NCI-H187 treated with DMSO at 0.1 percent for 48 hours (cell line): ENCODE results near the gene GAMT.
A peak's percentile ranks its signal among the peaks of the same experiment; 100 is the strongest.
"Not testable (repeated sequence)": the region's sequence is repeated elsewhere in the genome, so short reads cannot be mapped to it uniquely, and the experiment has no call there.

Experiments
- DNase-seq: peaks from one replicate; lab custom pipeline; 2025; lab: John Stamatoyannopoulos, UW

The GAMT gene

GRCh38 chr19:1401138-1401888 lies at the start of gene GAMT:
Gene GAMT (minus strand): TSS chr19:1401542. CDS start chr19:1401476, 66 bp downstream.
- no peak for DNase-seq

- DNase-seq: no peak
Measured at GRCh38 chr19:1449467-1450442, 48.4 kb upstream of the GAMT start, which contains the start of gene APC2. Gene APC2 (plus strand): TSS chr19:1450121. CDS start chr19:1453002, 2,881 bp downstream.

GRCh38 chr19:1447944-1448343 lies 46.6 kb upstream of the GAMT start:
- DNase-seq: no peak

GRCh38 chr19:1447504-1447903 lies 46.2 kb upstream of the GAMT start:
- DNase-seq: no peak

- no peak for DNase-seq
Measured at GRCh38 chr19:1446713-1447481, 45.6 kb upstream of the GAMT start.

GRCh38 chr19:1445932-1446712 lies 44.8 kb upstream of the GAMT start:
- no peak for DNase-seq

- no peak for DNase-seq
Measured at GRCh38 chr19:1445185-1445931, 44.0 kb upstream of the GAMT start.

- DNase-seq: no peak
Measured at GRCh38 chr19:1441677-1442438, 40.5 kb upstream of the GAMT start.

GRCh38 chr19:1441022-1441426 lies 39.7 kb upstream of the GAMT start:
- no peak for DNase-seq

- DNase-seq: no peak
Measured at GRCh38 chr19:1440418-1440801, 39.1 kb upstream of the GAMT start.

GRCh38 chr19:1439525-1440417 lies 38.4 kb upstream of the GAMT start:
- DNase-seq: not testable (repeated sequence)

- DNase-seq: no peak
Measured at GRCh38 chr19:1438933-1439354, 37.6 kb upstream of the GAMT start.

- peak; percentile 75 for DNase-seq
Measured at GRCh38 chr19:1438035-1438932, 36.9 kb upstream of the GAMT start, which contains the start of gene RPS15. Gene RPS15 (plus strand): TSS chr19:1438396. CDS start chr19:1438426, 30 bp downstream.

GRCh38 chr19:1437609-1438008 lies 36.3 kb upstream of the GAMT start:
- no peak for DNase-seq

- no peak for DNase-seq
Measured at GRCh38 chr19:1435378-1435989, 34.1 kb upstream of the GAMT start.

GRCh38 chr19:1434577-1435060 lies 33.3 kb upstream of the GAMT start:
- no peak for DNase-seq

- DNase-seq: no peak
Measured at GRCh38 chr19:1434040-1434366, 32.7 kb upstream of the GAMT start.
